ENCODE data around the gene EIF3CL.
"Not testable (repeated sequence)": the region's sequence is repeated elsewhere in the genome, so short reads cannot be mapped to it uniquely, and the experiment has no call there.

Gene EIF3CL

GRCh38 chr16:28417033-28417432, 13.4 kb upstream of the EIF3CL start:
- H2AFZ ChIP-seq (ENCODE audit: low read depth, low read length); DNase-seq; H3K79me1 ChIP-seq (replicated peaks; ENCODE audit: low read length, poor library complexity, severe bottlenecking); H3K23ac ChIP-seq (ENCODE audit: low read length in 2 of 2); H3K4me2 ChIP-seq (ENCODE audit: low read length, poor library complexity, severe bottlenecking); H2AK5ac ChIP-seq (ENCODE audit: low read length, severe bottlenecking); H3K9ac ChIP-seq (ENCODE audit: low read length); H3K4me3 ChIP-seq (ENCODE audit: insufficient read depth in 1 of 2, low read depth in 1 of 2, low read length in 2 of 2); H2BK120ac ChIP-seq (ENCODE audit: low read depth, low read length); H2BK15ac ChIP-seq (ENCODE audit: low read depth, poor library complexity, severe bottlenecking); H2BK5ac ChIP-seq (ENCODE audit: low read depth, low read length, poor library complexity, severe bottlenecking); H4K91ac ChIP-seq (ENCODE audit: low read length); H3K14ac ChIP-seq (ENCODE audit: low read length in 2 of 2); H3K36me3 ChIP-seq (ENCODE audit: control insufficient read depth in 1 of 2, insufficient read depth in 2 of 2, low read depth in 1 of 2, low read length in 2 of 2); H3K9me3 ChIP-seq (ENCODE audit: control insufficient read depth, low read length); H3K4ac ChIP-seq (ENCODE audit: low read depth in 1 of 2, low read length in 2 of 2); H3K4me1 ChIP-seq (ENCODE audit: control insufficient read depth, insufficient read depth, low read depth, low read length); H3K27me3 ChIP-seq (ENCODE audit: control insufficient read depth in 1 of 2, insufficient read depth in 1 of 2, low read length in 2 of 2); H4K8ac ChIP-seq (ENCODE audit: low read length); H3K18ac ChIP-seq (ENCODE audit: low read depth in 1 of 2, low read length in 2 of 2); H2BK12ac ChIP-seq (ENCODE audit: low read length in 2 of 2); H3K27ac ChIP-seq (ENCODE audit: low read length, poor library complexity, severe bottlenecking): not testable (repeated sequence)
- WGBS, result 97% methylated on average over 9 of the region's 30 CpGs

GRCh38 chr16:28414530-28414929, 10.9 kb upstream of the EIF3CL start:
- not testable (repeated sequence) for H3K4me2 ChIP-seq (ENCODE audit: low read length, poor library complexity, severe bottlenecking); H2BK120ac ChIP-seq (ENCODE audit: low read depth, low read length); H3K9ac ChIP-seq (ENCODE audit: low read length); H2BK5ac ChIP-seq (ENCODE audit: low read depth, low read length, poor library complexity, severe bottlenecking); H2AK5ac ChIP-seq (ENCODE audit: low read length, severe bottlenecking); H3K9me3 ChIP-seq (ENCODE audit: control insufficient read depth, low read length); DNase-seq; H2BK15ac ChIP-seq (ENCODE audit: low read depth, poor library complexity, severe bottlenecking); H4K91ac ChIP-seq (ENCODE audit: low read length); H3K27ac ChIP-seq (ENCODE audit: low read length, poor library complexity, severe bottlenecking); H3K4me1 ChIP-seq (ENCODE audit: control insufficient read depth, insufficient read depth, low read depth, low read length); H2BK12ac ChIP-seq (ENCODE audit: low read length in 2 of 2); H3K23ac ChIP-seq (ENCODE audit: low read length in 2 of 2); H3K18ac ChIP-seq (ENCODE audit: low read depth in 1 of 2, low read length in 2 of 2); H3K14ac ChIP-seq (ENCODE audit: low read length in 2 of 2); H4K8ac ChIP-seq (ENCODE audit: low read length); H2AFZ ChIP-seq (ENCODE audit: low read depth, low read length); H3K4ac ChIP-seq (ENCODE audit: low read depth in 1 of 2, low read length in 2 of 2); H3K79me1 ChIP-seq (replicated peaks; ENCODE audit: low read length, poor library complexity, severe bottlenecking); H3K27me3 ChIP-seq (ENCODE audit: control insufficient read depth in 1 of 2, insufficient read depth in 1 of 2, low read length in 2 of 2); H3K36me3 ChIP-seq (ENCODE audit: control insufficient read depth in 1 of 2, insufficient read depth in 2 of 2, low read depth in 1 of 2, low read length in 2 of 2); H3K4me3 ChIP-seq (ENCODE audit: insufficient read depth in 1 of 2, low read depth in 1 of 2, low read length in 2 of 2)
- 79% methylated on average over 7 of the region's 18 CpGs for WGBS

GRCh38 chr16:28413585-28413984, 9.9 kb upstream of the EIF3CL start:
- not testable (repeated sequence) for H3K9ac ChIP-seq (ENCODE audit: low read length); H3K4ac ChIP-seq (ENCODE audit: low read depth in 1 of 2, low read length in 2 of 2); H3K79me1 ChIP-seq (replicated peaks; ENCODE audit: low read length, poor library complexity, severe bottlenecking); H4K8ac ChIP-seq (ENCODE audit: low read length); DNase-seq; H3K9me3 ChIP-seq (ENCODE audit: control insufficient read depth, low read length); H2BK12ac ChIP-seq (ENCODE audit: low read length in 2 of 2); H3K4me1 ChIP-seq (ENCODE audit: control insufficient read depth, insufficient read depth, low read depth, low read length); H3K27ac ChIP-seq (ENCODE audit: low read length, poor library complexity, severe bottlenecking); H2AFZ ChIP-seq (ENCODE audit: low read depth, low read length); H3K14ac ChIP-seq (ENCODE audit: low read length in 2 of 2); H2AK5ac ChIP-seq (ENCODE audit: low read length, severe bottlenecking); H2BK120ac ChIP-seq (ENCODE audit: low read depth, low read length); H3K18ac ChIP-seq (ENCODE audit: low read depth in 1 of 2, low read length in 2 of 2); H4K91ac ChIP-seq (ENCODE audit: low read length); H3K27me3 ChIP-seq (ENCODE audit: control insufficient read depth in 1 of 2, insufficient read depth in 1 of 2, low read length in 2 of 2); H2BK5ac ChIP-seq (ENCODE audit: low read depth, low read length, poor library complexity, severe bottlenecking); H3K23ac ChIP-seq (ENCODE audit: low read length in 2 of 2); H3K36me3 ChIP-seq (ENCODE audit: control insufficient read depth in 1 of 2, insufficient read depth in 2 of 2, low read depth in 1 of 2, low read length in 2 of 2); H2BK15ac ChIP-seq (ENCODE audit: low read depth, poor library complexity, severe bottlenecking); H3K4me2 ChIP-seq (ENCODE audit: low read length, poor library complexity, severe bottlenecking); H3K4me3 ChIP-seq (ENCODE audit: insufficient read depth in 1 of 2, low read depth in 1 of 2, low read length in 2 of 2)
- WGBS, result no CpG with 5 or more reads among the region's 7 CpGs

GRCh38 chr16:28392054-28392453, 11.6 kb downstream of the EIF3CL start:
- H3K18ac ChIP-seq (ENCODE audit: low read depth in 1 of 2, low read length in 2 of 2); H2AFZ ChIP-seq (ENCODE audit: low read depth, low read length); H2BK5ac ChIP-seq (ENCODE audit: low read depth, low read length, poor library complexity, severe bottlenecking); H3K36me3 ChIP-seq (ENCODE audit: control insufficient read depth in 1 of 2, insufficient read depth in 2 of 2, low read depth in 1 of 2, low read length in 2 of 2); H3K4me1 ChIP-seq (ENCODE audit: control insufficient read depth, insufficient read depth, low read depth, low read length); H3K4ac ChIP-seq (ENCODE audit: low read depth in 1 of 2, low read length in 2 of 2); H3K9me3 ChIP-seq (ENCODE audit: control insufficient read depth, low read length); H3K14ac ChIP-seq (ENCODE audit: low read length in 2 of 2); H4K91ac ChIP-seq (ENCODE audit: low read length); H3K27ac ChIP-seq (ENCODE audit: low read length, poor library complexity, severe bottlenecking); H4K8ac ChIP-seq (ENCODE audit: low read length); H3K27me3 ChIP-seq (ENCODE audit: control insufficient read depth in 1 of 2, insufficient read depth in 1 of 2, low read length in 2 of 2); H3K4me3 ChIP-seq (ENCODE audit: insufficient read depth in 1 of 2, low read depth in 1 of 2, low read length in 2 of 2); H2BK12ac ChIP-seq (ENCODE audit: low read length in 2 of 2); H3K23ac ChIP-seq (ENCODE audit: low read length in 2 of 2); H3K9ac ChIP-seq (ENCODE audit: low read length); DNase-seq; H2BK15ac ChIP-seq (ENCODE audit: low read depth, poor library complexity, severe bottlenecking); H2BK120ac ChIP-seq (ENCODE audit: low read depth, low read length); H3K79me1 ChIP-seq (replicated peaks; ENCODE audit: low read length, poor library complexity, severe bottlenecking); H2AK5ac ChIP-seq (ENCODE audit: low read length, severe bottlenecking); H3K4me2 ChIP-seq (ENCODE audit: low read length, poor library complexity, severe bottlenecking): not testable (repeated sequence)
- WGBS, result no CpG with 5 or more reads among the region's 5 CpGs

Data from mesenchymal stem cell (in vitro differentiated cells and primary cell).